C4-2B (cell line): ENCODE results near the gene SRGAP2C.
"Not testable (repeated sequence)": the region's sequence is repeated elsewhere in the genome, so short reads cannot be mapped to it uniquely, and the experiment has no call there.

ENCODE experiments used
- CTCF ChIP-seq: fragments of 450-650 bp; conservative IDR thresholded peaks from 2 replicates; pipeline ENCODE4 v1.5.1; 2017; ENCODE audit warnings: mild to moderate bottlenecking
- ZFX ChIP-seq: fragments of 450-650 bp; IDR thresholded peaks from 2 replicates; pipeline ENCODE4 v1.6.1; 2017

GRCh38 chr1:121262163-121262562, 77.4 kb downstream of the SRGAP2C start:
- TF ChIP-seq CTCF, ZFX: not testable (repeated sequence)
